Uterus (tissue), 4 donors: ENCODE data around the gene ACVR1B. TPM values are rescaled to one million over a fixed set of nuclear protein-coding genes. Genes with fewer than 3 reads are reported as not detected.

Experiments
- DNase-seq, 2 donors: peaks; one replicate each; pipeline ENCODE4 v3.0.0-alpha.2; 2019 to 2020
- H3K27ac ChIP-seq, 2 donors: fragments of 200-600 bp; sonication (generic); 1 replicate in 1 of 2; 2 replicates in 1 of 2; pipeline ENCODE4 v1.5.1; 2016 to 2018
- H3K27me3 ChIP-seq, 2 donors: fragments of 200-600 bp; sonication (generic); one replicate each; pipeline ENCODE4 v1.5.1; 2018 to 2019; ENCODE audit warnings: control low read depth in 1 of 2
- H3K36me3 ChIP-seq, 2 donors: fragments of 200-600 bp; sonication (generic); one replicate each; pipeline ENCODE4 v1.5.1; 2019; ENCODE audit warnings: control low read depth in 1 of 2
- H3K4me1 ChIP-seq, 2 donors: fragments of 200-600 bp; sonication (generic); one replicate each; pipeline ENCODE4 v1.5.1; 2018 to 2019; ENCODE audit warnings: control low read depth in 1 of 2
- H3K4me3 ChIP-seq, 2 donors: fragments of 200-600 bp; sonication (generic); 1 replicate in 1 of 2; 2 replicates in 1 of 2; pipeline ENCODE4 v1.5.1; 2018 to 2019; ENCODE audit warnings: mild to moderate bottlenecking in 1 of 2
- H3K9me3 ChIP-seq, 2 donors: fragments of 200-600 bp; sonication (generic); one replicate each; pipeline ENCODE4 v1.5.1; 2019; ENCODE audit warnings: control low read depth in 1 of 2
- CTCF ChIP-seq, 4 experiments: fragments of 200-600 bp in 2 of 4; fragments of 450-650 bp in 2 of 4; sonication (generic) in 2 of 4; IDR thresholded peaks; one replicate each; pipeline ENCODE4 v1.5.1; 2016 to 2019; ENCODE audit warnings: antibody characterized with exemption in 4 of 4, mild to moderate bottlenecking in 2 of 4, moderate library complexity in 1 of 4
- POLR2A ChIP-seq, 2 donors: fragments of 450-650 bp; IDR thresholded peaks; one replicate each; pipeline ENCODE4 v1.6.1; 2016; ENCODE audit warnings: antibody characterized with exemption in 2 of 2, mild to moderate bottlenecking in 1 of 2, moderate library complexity in 1 of 2
- intact Hi-C: fragments of 100-400 bp; cut with DNase I; formaldehyde crosslinking; loops from one replicate; pipeline ENCODE4 v1.15.1; 2023; ENCODE audit warnings: low total_unique reads
- total RNA-seq, 4 donors: library from RNA; depleted of rRNA in 3 of 4; stranded (reverse); fragments of >200 nt in 3 of 4; gene quantifications; one replicate each; pipeline versions ENCODE4 v1.1.0 to v1.2.4, GENCODE V29; 2014 to 2023
- donor health status: DM: yes; HTN: yes; CAD: no.

The ACVR1B gene
- total RNA-seq, 4 donors from 2014 or later, result 2.6 to 31.6 (median 14.4) TPM

DNA sequence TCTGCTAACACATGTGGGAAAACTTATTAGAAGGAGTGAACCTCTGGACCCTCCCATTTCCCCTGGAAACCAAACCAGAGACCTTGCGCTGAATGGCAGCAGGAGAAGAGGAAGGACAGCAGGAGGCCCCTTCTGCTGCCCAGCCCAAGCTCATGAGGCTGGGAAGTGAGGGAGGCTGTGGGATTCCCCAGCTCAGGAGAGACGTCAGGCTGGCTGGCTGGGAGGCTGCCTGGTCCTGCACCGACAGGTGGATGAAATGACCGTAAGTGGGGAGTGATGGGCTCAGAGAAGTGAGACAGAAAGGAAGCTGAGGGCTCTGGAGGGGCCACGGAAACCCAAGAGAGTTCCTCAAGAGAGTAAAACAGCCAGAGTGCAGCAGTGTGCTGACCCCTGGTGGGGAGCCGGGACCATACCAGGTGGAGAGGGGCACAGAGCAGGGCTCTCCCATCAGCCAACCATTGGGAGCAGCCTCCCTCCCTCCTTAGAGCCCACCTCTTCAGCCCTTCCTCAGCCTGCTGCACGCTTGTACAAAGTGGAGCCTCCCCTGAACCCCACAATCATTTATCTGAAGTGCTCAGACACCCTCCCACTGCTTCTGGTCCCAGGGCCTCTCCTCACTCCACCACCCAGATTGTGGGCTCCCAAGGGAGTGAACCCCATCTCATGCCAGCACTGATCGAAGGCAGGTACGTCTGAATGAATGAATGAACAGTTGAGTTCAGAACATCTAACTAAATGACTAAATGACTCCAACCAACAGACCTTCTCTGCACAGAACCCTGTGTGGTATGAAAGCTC, 69.2 kb downstream of the ACVR1B start:
- Histone ChIP-seq H3K4me1 (peaks cover 0 to 4% of the 10 kb centered on the region in 2 donors), H3K9me3 (no peaks in the 10 kb centered on the region), H3K4me3 (no peak overlapping the region), H3K36me3 (no peaks in the 10 kb centered on the region), H3K27me3 (no peaks in the 10 kb centered on the region), H3K27ac (no peak overlapping the region)
- DNase-seq, result peak in 1 of 2 donors; percentile 59
- intact Hi-C loops, result no loop called here
- TF ChIP-seq CTCF (IDR thresholded peaks at IDR 0.05) (peak; percentile 42 to 67 (median 60)), POLR2A (IDR thresholded peaks at IDR 0.05) (no peak)

- Histone ChIP-seq H3K4me1 (peaks cover 0 to 4% of the 10 kb centered on the region in 2 donors), H3K27me3 (no peaks in the 10 kb centered on the region), H3K9me3 (no peaks in the 10 kb centered on the region), H3K27ac (peak overlapping the region; percentile 60 to 65), H3K4me3 (peak overlapping the region; percentile 36 to 56), H3K36me3 (no peaks in the 10 kb centered on the region)
- DNase-seq, result peak; percentile 23 to 38
- intact Hi-C loops, result no loop called here
- no peak for TF ChIP-seq CTCF (IDR thresholded peaks at IDR 0.05)
Measured at GRCh38 chr12:52022841-52023181, 71.3 kb downstream of the ACVR1B start.

DNA sequence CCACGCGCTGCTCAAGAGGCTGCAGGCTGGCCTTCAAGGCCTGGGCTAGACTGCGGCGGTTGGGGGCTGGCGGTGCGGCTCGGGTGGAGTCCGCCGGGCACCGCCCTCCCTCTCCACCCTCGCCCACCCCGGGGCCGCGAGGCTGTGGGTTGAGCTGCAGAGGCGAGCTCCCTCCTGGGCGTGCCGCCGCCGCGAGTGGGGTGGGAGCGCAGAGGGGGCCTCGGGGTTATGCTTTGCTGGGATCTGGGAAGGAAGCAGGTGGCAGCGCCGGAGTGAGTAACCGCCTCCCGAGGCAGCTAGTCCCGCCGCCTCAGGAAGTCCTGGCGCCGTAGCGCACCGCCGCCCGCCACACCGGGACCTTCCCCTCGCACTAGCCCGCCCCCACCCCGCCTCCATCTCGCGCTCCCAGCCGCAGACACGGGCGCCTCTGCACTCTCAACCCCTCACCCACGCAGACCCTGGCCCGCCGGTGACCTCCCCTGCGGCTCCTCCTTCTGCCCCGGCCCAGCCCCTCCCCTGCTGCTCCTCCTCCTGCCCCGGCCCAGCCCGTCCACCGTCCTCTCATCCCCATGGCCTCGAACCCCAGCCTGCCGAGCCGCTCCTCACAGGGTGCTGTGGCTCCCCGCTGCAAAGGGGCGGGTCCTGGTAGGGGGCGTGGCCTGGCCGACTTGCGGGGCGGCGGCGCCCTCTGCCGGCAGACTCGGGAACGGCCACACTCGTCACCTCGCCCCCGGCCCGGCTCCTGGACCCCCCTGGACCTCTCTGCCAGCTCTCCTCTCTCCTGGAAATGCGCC, 71.9 kb downstream of the ACVR1B start:
- Histone ChIP-seq H3K9me3 (no peaks in the 10 kb centered on the region), H3K27me3 (no peaks in the 10 kb centered on the region), H3K4me1 (peaks cover 0 to 4% of the 10 kb centered on the region in 2 donors), H3K27ac (peak overlapping the region; percentile 60 to 65), H3K36me3 (no peaks in the 10 kb centered on the region), H3K4me3 (peak overlapping the region; percentile 36 to 56)
- intact Hi-C loops, result no loop called here
- peak; percentile 87 to 90 for DNase-seq
- peak; percentile 98 to 99 (median 99) for TF ChIP-seq CTCF (IDR thresholded peaks at IDR 0.05)
- TF ChIP-seq POLR2A (IDR thresholded peaks at IDR 0.05), result peak in 1 of 2 donors; percentile 21

DNA sequence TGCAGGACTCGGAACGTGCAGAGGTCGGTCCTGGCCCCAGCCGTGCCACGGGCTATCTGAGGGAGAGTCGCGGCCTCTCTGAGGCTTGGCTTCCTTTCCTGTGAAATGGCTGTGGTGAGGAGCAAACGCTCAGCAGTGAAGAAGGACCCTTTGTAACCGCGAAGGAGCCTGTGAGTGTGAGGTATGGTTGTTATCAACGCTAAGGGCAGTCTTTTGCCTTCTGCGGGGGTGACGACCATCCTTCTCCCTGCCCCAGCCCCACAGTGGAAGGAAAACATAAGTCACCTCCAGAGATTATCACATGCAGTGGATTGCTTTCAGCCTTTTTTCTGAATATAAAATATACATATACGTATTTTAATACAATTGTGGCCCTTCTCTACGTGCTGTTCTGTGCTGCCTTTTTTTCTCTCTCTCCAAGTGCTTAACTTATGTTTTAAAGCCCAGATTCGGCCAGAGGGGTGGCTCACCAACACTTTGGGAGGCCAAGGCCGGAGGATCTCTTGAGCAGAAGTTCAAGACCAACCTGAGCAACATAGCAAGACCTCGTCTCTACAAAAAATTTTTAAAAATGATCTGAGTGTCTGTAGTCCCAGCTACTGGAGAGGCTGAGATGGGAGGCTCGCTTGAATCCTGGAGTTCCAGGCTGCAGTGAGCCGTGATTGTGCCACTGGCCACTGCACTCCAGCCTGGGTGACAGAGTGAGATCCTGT, 72.6 kb downstream of the ACVR1B start:
- no peaks in the 10 kb centered on the region for H3K36me3 ChIP-seq
- no peak for DNase-seq
- no peaks in the 10 kb centered on the region for H3K27me3 ChIP-seq
- intact Hi-C loops, result no loop called here
- H3K4me1 ChIP-seq, result peaks cover 0 to 4% of the 10 kb centered on the region in 2 donors
- H3K9me3 ChIP-seq, result no peaks in the 10 kb centered on the region
- H3K4me3 ChIP-seq, result peak overlapping the region in 1 of 2 donors; percentile 56
- TF ChIP-seq CTCF (IDR thresholded peaks at IDR 0.05) (no peak), POLR2A (IDR thresholded peaks at IDR 0.05) (no peak)
- H3K27ac ChIP-seq, result peak overlapping the region; percentile 60 to 65
